Measurements from ENCODE around the gene SMPD2. TPM values are rescaled to one million over a fixed set of nuclear protein-coding genes. Genes with fewer than 3 reads are reported as not detected.
"Not testable (repeated sequence)": the region's sequence is repeated elsewhere in the genome, so short reads cannot be mapped to it uniquely, and the experiment has no call there.

Gene SMPD2
- polyA plus RNA-seq, 3 donors, result 13.9 to 16.5 (median 16.2) TPM

DNA sequence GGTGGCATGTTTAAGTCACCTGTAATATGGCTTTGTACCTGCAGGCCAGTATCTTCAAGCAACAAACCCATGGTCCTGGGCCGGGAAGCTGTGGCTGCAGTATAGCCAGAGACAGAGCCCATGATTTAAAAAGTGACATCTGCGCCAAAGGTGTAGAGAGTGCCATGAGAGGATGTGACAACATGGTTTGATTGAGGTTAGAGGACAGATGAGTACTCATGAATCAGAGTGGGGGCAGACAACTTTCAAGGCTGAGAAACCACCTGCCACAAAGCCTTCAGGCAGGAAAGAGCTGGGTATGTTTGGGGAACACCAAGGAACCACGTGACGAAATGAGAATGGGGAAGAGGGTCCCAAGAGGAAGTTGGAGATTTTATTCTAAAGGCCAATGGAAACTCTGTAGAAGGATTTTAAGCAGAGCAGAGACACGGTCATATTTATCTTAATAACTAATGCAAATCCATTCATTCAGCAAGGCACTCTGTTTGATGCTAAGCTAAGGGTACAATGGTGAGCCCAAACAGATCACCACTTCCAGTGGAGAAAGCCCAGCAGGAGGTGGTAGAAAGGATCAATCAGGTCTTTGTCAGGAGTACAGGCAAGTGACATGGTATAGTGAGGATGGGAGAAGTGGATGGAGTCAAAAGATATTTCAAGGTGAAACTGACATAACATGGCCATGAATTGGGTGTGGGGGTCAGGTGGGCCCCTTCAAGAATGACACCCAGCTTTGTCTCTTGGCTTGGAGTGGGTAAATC lies 18.4 kb downstream of the SMPD2 start:
- DNase-seq (ENCODE audit: low read depth in 3 of 3, low spot score in 2 of 3), result no peak

- no peak for DNase-seq (ENCODE audit: low read depth in 3 of 3, low spot score in 2 of 3)
Measured at GRCh38 chr6:109460161-109460829, 19.8 kb downstream of the SMPD2 start.

GRCh38 chr6:109461205-109461604 lies 20.7 kb downstream of the SMPD2 start:
- DNase-seq (ENCODE audit: low read depth in 3 of 3, low spot score in 2 of 3), result not testable (repeated sequence)

GRCh38 chr6:109461733-109462526 lies 21.4 kb downstream of the SMPD2 start:
- no peak for DNase-seq (ENCODE audit: low read depth in 3 of 3, low spot score in 2 of 3)

DNA sequence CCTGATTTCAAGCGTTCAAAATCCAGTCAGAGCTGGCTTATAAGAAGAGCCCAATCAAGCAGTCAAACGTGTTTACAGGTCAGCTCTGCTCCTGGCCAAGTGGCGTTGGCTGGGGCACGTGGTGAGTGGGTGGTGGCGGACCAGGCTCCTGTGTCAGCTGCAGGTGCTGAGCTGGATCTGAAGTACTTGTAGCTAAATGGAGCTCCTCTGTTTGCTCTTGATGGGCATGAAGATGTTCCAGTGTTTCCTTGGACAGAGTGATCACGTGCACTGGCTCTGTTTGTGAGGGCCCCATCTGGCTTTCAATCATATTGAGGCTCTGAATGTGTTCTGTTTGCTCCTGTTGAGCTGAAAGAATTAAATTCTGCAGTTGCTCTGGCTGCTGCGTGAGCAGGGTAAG lies 25.2 kb downstream of the SMPD2 start:
- no peak for DNase-seq (ENCODE audit: low read depth in 3 of 3, low spot score in 2 of 3)

GRCh38 chr6:109466212-109466923 lies 25.8 kb downstream of the SMPD2 start:
- no peak for DNase-seq (ENCODE audit: low read depth in 3 of 3, low spot score in 2 of 3)

GRCh38 chr6:109467696-109468095 lies 27.2 kb downstream of the SMPD2 start:
- DNase-seq (ENCODE audit: low read depth in 3 of 3, low spot score in 2 of 3), result no peak

GRCh38 chr6:109469591-109470189 lies 29.2 kb downstream of the SMPD2 start:
- DNase-seq (ENCODE audit: low read depth in 3 of 3, low spot score in 2 of 3), result no peak

GRCh38 chr6:109471105-109471810 lies 30.7 kb downstream of the SMPD2 start:
- DNase-seq (ENCODE audit: low read depth in 3 of 3, low spot score in 2 of 3), result no peak

DNA sequence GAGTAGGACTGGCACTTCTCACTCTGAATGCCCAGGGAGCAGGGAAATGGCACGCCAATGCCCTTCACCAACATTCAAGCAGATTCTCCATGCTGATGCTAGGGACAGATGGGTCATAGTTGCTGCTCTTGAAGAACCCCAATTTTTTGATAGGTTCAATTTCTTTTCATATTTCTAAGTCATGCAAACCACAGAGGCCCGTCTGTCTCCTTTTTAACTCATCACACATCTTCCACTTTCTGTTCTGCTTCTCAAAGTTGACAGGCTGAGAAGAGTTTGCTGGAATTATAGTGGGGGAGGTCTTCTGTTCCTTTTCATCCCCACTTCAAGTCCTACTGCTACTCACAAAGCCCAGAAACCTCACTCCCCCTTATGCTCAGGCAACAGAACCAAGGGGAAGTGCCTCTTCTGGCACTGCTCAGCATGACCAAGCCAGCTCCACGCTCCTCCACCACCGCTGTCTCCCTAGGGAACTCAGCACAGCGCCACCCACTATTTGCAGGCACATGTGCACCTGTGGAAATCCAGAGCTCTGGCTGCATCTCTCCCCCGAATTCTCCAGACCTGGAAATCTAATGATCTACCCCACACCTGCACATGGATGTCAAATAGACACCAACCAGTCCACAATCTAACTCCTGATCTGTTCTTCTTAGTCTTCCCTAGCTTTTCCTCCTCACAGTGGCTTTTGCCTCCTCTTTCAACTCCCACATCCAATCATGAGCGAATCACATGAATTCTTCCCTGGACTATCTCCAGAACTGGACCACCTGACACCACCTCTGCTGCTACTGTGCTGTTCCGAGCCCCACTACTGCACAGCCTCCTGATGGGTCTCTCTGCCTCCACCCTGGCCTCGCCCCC lies 31.8 kb downstream of the SMPD2 start:
- no peak for DNase-seq (ENCODE audit: low read depth in 3 of 3, low spot score in 2 of 3)

DNA sequence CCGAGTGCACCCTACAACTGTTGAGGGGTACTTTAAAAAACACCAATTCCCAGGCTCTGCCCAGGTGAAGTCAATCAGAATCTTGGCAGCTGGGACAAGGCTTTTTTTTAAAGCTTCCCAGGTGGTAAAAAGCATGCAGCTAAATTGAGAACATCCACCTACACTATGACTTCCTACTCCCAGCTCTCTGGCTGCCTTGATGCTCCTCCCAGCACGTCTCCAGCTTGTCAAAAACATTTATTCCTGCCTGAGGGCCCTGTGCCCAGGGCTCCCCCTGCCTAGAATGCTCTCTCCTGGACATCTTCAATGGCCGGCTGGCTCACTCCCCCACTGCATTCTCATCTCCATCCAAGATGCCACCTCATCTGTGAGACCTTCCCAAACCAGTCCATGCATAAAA lies 32.6 kb downstream of the SMPD2 start:
- DNase-seq (ENCODE audit: low read depth in 3 of 3, low spot score in 2 of 3), result no peak

DNA sequence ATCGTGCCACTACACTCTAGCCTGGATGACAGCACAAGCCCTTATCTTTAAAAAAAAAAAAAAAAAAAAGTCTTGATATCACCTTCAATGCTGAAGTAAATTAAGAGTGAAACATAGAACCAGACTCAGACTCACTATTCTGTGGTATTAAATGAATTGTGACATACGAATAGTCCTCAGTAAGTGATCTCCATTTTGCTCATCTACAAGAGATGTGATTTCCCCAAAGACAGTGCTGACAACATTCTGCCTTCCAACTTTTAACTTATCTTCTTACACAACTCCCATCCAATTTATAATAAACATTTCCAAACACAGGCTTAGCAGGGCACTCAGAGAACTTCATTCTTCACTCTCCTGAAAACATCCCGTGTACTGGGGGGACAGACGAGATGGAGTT lies 34.5 kb downstream of the SMPD2 start:
- no peak for DNase-seq (ENCODE audit: low read depth in 3 of 3, low spot score in 2 of 3)

- DNase-seq (ENCODE audit: low read depth in 3 of 3, low spot score in 2 of 3), result no peak
Measured at GRCh38 chr6:109475625-109476024, 35.1 kb downstream of the SMPD2 start.

DNA sequence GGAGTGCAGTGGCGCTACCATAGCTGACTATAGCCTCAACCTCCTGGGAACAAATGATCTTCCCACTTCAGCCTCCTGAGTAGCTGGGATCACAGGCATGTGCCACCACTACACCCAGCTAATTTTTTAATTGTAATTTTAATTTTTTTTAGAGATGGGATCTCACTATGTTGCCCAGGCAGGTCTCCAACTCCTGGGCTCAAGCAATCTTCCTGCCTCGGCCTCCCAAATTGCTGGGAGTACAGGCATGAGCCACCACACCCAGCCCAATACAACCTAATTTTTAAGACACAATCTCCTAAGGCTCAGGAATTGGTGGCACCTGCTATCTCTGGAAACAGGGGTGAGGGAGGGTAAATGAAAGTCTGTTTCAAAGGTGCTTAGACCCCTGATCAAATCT lies 36.7 kb downstream of the SMPD2 start:
- no peak for DNase-seq (ENCODE audit: low read depth in 3 of 3, low spot score in 2 of 3)

DNA sequence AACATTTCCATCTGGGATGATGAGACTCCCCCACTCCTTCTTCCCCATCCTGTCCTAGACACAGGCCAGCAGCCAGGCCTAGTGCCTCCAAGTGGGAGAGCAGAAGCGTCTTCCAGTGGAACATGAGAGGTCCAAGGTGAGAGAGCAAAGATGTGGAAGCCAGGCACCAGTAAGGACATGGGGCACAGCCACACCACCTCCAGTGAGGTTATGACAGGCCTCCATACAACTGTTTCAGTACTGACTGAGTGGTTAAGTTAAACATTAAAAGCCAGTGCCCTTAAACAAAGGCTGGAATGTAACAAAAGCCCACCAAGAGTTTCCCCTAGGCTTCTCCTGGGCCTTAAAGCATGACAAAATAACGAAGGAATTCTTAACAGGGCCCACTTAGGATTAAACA lies 37.2 kb downstream of the SMPD2 start:
- DNase-seq (ENCODE audit: low read depth in 3 of 3, low spot score in 2 of 3), result no peak

- DNase-seq (ENCODE audit: low read depth in 3 of 3, low spot score in 2 of 3), result no peak
Measured at GRCh38 chr6:109478222-109478805, 37.8 kb downstream of the SMPD2 start.

DNA sequence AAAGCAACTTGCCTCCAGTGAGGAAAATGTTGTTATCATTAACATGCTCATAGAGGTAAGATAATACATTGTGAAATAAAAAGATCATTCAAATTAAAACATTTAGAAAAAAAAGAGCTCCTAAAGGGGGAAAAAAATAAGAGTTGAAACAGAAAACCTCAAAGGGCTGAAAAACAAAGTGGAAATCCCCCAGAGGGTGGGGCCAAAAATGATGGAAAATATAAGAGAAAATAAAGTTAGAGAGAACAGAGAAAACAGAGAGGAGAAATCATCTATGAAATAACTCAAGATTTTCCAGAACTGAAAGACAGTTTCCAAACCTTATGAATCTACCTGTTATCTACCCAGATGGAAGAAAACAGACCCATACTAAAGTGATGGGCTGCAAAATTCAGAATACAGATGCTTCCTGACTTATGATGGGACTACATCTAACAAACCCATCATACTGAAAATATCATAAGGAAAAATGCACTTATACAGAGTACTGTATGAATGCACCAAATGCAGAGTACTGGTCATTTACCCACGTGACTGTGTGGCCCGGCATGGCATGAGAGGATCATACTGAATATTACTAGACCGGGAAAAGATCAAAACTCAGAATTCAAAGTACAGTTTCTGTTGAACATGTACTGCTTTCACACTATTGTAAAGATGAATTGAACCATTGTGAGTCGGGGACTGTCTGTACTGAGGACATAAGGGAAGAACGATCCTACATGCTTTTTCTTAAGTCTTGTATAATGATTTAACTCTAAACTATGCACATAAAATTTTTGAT lies 38.5 kb downstream of the SMPD2 start:
- DNase-seq (ENCODE audit: low read depth in 3 of 3, low spot score in 2 of 3), result no peak

- no peak for DNase-seq (ENCODE audit: low read depth in 3 of 3, low spot score in 2 of 3)
Measured at GRCh38 chr6:109480993-109481480, 40.5 kb downstream of the SMPD2 start.

Measured in right renal cortex interstitium (tissue), 3 donors.